Measurements from ENCODE around the gene IMMP2L.

IMMP2L gene

DNA sequence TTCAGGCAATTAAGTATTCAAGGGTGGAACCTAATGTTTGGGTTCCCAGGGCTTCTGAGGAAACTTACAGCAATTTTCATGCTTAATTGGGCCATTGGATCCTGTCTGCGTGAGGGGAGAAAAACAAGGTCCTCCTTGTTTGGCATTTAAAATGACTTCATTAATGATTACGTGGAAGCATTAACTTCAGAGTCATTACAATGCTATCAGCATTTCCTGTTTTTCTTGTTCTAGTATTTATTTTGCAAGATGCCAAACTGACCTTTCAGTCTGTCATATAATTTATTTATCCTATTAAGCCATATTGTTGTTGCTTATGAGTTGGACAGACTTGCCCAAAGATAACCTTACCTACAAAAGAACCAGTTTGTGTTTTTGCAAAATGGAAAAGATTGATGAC, 795.4 kb downstream of the IMMP2L start:
- DNase-seq, result no peak

DNA sequence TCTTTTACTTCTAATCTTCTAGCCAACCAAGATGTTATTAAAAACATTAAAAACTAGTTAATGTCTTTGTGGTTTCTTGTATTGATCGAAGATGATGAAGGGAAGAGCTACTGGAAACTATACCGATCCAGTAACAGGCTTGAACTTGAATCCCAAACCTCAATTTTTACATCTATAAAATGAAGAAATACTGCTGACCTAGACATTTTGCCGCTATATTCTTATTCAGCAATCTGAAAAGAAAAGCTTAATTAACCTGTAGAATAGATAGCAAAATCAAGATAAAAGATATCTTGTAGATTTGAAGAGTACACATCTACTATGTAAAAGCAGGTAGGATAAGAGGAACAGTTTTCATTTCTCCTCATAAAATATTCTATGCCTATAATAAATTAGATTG, 797.4 kb downstream of the IMMP2L start:
- DNase-seq, result no peak

DNA sequence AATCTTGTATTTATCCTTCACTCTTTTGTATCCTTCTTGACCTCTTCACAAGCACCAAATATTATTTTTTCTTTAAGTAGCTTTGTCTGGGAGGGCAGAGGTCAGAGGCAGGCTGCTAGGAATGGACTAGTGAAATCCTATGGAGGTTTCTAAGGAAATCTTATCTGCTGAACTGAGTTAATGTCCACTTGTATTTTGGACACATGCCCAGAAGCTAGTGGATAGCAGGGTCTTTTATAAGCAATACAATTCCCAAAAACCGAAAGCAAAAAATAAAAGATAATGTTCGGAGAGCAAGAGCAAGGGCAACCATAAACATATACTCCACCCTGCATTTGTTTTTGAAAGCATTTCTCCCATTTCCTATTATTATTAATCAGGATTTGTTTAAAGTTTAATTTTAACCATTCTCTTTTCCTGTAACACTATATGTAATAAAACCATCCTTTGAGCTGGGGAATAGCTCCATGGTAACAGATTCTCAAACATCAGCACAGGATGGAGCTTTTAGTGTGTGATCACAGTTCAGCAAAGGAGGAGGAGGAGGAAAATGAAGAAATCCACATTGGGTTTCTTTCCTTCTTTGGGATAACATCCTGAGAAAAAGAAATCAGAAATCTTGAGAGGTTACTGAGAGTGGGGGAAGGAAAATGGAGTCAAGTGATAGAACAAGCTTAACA, 799.6 kb downstream of the IMMP2L start:
- DNase-seq, result no peak

DNA sequence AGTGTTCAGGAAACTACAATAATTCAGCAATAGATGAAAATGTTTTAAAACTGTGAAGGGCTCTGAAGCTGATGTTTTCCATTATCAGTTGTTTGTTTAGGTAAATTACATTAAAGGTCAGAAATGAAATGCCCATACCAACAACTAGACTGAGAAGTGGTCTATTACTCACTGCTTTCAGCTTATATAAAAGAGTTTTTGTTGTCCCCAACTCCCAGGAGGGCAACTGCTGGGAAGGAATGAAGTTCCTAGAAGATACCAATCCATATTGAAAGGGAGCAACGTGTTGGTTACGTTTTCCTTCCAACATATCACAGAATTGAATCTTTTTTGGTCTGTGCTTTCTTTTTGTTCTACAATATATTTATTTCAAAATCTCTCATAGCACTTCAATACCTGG, 802.0 kb downstream of the IMMP2L start:
- no peak for DNase-seq

DNA sequence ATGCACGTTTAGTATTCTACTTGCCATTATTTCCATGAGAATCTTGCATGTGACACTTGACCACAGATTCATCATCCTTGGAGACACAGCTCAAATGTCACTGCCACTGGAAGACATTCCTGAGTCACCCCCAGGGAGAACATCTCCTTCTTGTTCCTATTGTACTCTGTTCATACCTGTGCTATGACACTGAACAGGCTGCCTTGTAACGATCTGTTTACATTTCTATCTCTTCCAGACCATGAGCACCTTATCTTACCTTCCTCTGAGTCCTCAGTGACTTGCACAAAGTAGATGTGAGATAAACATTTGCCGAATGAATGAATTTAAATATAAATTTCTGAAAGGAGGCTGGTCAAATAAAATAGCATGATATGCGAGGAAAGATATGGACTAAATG, 803.2 kb downstream of the IMMP2L start:
- DNase-seq, result no peak

DNA sequence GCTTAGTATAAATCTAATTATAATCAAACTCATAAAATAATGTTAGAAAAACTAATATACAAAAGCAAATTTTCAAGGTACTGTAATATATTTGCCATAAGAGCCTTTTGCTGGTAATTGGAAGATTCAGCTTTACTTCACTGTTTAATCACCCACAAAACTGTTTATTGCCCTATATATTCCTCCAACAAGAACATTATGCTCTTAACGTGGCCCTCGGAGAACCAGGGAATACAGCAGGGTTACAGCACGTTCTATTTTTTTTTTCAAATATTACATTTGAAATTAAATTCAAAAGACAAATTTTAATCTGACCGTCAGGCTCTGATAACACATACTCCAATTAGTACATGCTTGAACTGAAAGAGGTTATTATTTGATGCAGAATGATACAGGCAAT, 807.6 kb downstream of the IMMP2L start:
- no peak for DNase-seq

DNA sequence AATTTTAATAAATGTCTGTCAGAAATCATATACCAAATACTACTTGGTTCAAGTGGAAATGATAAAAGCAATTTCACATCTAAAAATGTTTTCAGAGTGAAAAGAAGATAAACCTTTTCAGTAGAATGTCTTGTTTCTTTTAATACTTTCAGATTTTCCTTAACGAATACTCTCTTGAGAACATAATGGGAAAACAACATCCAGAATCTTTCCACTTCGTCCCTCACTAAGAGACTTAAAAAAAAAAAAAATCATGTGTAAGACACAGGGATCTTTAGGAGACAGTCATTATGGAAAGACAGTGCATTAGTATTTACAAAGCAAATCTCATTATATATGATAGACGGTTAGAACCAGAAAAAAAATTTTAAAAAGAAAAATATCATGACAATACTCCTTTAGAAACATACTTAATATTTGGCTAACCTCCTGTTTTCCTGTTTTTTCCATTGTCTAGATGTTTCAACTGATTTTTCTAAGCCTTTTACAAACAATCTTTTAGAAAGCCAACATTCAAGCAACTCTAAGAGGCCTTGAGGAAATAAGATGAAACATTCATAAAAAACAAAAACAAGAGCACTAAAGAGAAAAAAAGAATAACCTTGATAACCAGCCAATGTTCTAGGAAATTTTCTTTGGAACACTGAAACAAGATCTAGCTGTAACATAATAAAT, 811.2 kb downstream of the IMMP2L start:
- no peak for DNase-seq

DNA sequence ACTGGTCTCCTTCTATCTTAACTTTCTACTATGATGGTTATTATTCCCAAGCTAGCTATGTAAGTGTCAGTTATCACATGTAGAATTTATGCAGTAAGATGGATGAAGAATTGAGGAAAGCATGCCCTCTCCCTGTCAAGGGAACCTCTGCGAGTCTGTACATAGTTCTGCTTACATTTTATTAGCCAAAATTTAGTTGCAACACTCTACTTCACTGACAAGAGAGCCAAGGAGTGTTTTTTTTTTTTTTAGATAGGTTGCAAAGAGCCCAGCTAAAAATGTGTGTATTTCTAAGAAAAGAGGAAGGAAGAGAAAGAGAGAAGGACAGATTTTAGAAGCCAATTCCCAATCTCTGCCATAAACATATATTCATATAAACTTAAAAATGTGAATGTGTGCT, 829.1 kb downstream of the IMMP2L start:
- no peak for DNase-seq

DNA sequence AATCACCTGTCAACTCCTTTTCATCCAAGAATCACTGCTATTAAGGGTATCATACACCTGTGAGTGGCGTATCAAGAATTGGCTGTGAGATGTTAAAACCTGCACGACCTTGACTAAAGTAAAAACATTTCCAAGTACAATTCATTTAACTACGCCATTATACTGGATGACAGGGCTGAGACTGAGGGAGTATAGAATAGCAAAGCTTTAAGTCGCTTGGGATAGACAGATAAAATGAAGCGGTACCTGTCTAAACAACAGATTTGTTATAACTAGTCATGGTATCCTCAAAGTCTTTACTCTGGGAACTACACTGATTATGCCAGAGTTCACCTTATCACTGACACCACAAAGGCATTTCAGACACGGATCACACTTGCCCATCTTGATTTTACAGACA, 837.5 kb downstream of the IMMP2L start:
- DNase-seq, result no peak

DNA sequence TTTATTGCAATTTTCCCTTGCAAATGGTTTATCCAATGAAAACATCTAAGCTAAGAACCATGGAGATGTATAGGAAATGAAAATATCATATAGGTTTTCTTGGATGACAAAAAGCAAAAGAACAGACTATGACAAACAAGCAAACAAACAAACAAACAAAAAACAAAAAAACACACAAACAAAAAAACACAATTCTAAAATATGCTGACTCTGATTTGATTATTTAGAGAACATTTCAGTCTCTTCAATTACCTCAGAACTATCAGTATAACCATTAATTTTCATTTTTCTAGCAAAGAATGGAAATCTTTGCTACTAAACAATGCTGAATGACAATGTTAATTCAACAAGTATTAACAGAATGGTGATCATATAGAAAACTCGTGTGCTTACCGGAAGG, 840.9 kb downstream of the IMMP2L start:
- no peak for DNase-seq

DNA sequence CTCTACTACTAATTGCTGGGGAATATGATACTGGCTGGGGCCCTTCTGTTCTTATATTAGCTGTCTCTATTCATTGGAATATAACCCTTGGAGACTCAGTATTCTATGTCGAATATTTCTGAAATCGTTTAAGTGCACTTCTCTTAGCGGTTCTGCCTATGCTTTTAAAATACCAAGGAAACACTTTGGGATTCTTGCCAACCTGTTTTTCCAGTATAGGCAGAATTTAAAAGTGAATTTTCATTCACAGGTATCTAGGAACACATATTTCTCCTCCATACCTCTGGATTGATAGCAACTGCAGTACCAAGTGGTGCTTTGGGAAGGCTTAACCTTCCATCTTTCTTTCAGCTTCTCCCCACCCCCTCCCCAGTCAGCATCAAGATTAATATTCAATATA, 841.7 kb downstream of the IMMP2L start:
- DNase-seq, result no peak

DNA sequence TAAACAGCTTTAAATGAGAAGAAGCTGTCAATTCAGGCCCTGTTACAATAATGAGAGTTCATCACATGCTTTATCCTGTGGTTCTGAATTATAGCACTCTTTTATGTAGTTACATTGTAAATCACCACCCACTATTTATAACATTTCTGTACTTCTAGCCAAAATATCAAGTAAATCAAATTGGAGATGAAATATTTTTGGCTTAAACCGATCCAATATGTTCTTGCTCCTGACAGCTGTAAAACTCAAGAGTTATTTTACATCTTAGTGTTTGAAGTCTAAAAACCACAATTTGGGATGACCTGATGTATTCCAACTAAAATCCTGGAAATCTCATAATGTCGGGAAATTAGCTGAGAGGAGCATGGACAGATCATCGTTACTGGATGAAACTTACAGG, 842.6 kb downstream of the IMMP2L start:
- no peak for DNase-seq

DNA sequence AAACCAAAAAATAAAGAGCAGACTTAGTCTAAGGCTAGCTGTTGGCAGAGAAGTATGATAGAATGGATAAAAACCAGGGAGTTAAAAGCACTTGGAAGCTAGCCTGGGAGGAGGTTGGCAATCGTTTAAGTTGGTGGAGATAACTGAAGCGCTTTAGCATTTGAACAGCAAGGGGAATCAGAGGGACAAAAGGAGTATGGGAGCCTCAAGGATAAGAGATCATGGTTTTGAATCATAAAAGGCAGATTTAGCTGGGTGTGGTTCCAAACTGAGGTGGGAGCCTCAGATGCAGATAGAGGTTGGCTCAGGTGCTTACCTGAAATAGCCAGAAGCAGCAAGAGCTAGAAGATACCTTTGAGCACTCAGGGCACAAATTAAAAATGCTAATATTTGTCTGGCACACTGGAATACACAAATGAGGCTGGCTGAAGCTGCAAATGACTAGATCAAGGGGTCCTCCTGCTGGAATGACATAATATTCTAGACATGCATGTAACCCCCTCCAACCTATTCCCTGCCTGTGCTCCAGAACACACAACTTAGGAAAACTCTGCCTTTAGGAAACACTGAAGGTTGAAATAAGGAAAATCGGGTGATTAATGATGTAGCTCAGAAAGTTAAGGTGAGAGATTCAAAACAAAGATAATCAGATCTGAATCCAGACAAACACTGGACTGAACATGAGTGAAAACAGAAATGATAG, 843.6 kb downstream of the IMMP2L start:
- DNase-seq, result no peak

DNA sequence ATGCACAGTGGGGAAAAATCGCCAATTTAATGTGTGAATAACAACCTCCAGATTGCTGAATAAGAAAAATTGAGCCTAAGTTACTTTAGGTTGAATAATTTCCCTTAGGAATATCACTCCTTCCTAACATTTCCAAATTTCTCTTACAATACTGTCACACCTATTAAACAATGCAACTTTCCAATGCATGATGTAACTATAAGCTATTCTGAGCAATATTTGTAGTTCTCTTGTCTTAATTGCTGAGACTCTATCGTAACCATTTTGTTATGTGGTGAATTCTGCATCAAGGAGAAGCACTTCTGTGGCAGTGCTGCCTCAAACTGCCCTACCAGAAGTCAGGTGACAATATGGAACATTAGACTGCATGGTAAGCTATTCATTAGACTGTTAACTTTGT, 858.1 kb downstream of the IMMP2L start:
- DNase-seq, result no peak

DNA sequence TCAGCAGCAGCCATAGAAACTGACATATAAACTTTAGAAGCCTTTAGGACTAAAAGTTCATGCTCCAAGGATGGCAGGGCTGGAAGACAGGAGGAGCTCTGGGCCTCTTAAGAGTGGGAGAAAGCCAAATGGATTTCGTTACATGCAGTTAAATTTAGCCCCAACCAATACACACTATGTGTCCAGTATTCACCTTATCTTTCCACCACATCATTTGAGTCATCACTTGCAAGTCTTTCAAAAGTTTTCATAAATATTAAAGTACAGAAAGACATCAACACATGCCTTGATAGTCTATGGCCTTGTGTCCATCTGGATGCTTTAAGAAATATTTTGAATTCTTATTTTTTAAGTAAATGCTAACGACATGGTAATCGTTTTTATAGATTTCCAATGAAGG, 863.7 kb downstream of the IMMP2L start:
- no peak for DNase-seq

DNA sequence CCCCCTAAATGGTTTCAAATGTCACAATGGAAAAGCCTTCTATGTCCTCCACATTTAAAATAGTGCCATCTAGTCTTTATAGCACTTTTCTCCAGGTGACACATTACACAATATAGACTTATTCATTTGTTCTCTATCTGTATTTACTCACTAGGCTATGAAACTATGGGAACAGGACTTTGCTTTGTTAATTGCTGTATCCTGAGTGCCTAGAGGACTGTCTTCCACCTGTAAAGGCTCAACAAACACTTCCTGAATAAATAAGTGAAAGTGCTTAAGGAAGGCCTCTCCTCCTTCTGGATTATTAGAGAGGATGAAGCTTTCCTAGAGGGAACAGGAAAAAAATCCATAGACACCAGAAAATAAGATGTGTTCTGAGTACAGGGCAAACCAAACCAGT, 868.9 kb downstream of the IMMP2L start:
- no peak for DNase-seq

DNA sequence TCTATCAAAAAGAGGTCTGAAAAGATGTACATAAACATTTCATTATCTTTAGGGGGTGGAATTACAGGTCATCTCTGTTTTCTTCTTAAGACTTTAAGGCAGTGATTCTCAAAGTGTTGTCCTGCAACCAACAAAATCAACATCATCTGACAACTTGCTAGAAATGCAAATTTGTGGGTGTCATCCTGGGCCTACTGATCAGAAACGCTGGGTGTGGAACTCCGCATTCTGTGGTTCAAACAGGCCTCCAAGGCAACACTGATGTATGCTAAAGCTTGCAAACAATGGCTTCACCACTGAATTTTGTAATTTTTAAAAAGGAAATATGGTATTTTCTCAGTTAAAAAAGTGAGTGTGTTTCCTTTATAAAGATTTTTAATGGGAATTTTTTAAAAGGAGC, 873.4 kb downstream of the IMMP2L start:
- no peak for DNase-seq

DNA sequence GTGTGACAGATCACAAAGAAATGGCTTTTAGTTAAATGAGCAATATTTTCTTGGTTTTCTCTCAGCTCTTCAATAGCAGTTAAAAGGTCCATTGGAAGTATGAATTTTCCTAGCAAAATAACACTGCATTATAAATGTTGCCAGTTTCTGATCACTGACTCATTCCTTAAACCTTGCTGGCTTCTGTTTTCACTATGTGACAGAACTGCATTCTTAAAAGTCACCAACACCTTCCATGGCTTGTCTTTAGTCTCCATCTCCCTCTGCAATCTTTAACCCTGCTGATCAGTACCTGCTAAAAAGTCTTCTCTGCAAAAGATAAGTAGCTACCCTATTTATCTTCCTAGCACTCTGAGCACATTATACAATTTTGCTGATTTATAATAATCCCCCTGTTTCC, 876.4 kb downstream of the IMMP2L start:
- DNase-seq, result no peak

DNA sequence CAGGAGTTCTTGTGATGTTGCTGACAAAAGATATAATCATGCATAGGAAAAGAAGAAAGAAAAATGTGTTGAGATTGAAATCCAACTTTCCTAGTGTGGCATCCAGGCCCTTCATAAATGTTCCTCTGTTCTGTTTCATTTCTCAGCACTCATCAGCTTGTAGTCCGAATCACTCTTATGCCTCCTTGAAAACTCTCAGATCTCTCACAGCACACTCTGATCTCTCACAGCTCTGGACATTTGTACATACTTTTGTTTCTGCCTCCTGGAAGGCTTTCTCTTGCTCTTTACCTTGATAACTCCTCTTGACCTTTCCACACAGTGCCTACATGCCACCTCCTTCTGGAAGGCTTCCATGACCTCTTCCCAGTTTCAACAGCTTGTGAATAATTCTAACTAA, 880.4 kb downstream of the IMMP2L start:
- DNase-seq, result no peak

DNA sequence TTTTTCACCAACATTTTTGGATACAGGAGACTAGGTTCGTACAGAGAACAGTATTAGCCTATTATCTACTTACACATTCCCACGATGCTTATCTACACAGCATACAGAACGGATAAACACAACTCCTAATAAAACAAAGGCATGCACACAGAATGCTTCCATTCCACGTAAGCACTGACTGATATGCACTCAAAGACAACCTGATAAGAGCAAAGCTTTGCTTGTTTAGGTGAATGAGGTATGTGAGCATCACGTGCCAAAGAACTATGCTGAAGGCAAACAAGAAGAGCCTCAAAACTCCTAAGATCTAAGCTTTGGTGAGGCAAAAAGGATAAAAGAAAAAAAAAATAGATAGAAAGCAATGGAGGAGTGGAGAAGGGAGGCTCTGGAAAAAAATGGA, 884.9 kb downstream of the IMMP2L start:
- no peak for DNase-seq

DNA sequence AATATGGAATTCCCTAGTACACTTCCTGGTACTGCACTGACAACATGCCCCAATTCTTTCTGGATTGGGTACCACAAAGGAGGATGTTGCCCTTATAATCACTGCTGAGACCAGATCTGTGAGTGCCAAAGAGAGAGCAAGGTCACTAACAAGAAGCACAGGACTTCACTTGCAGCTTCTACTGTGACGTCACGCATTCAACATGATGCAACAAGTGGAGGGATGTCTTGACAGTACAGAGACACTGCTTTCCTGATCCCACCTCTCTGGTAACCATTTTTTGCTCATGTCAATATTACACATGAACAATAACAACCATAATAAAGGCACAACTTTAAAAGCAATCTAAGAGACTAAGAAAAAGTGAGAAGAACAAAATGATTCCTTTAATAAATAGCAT, 885.5 kb downstream of the IMMP2L start:
- DNase-seq, result no peak

DNA sequence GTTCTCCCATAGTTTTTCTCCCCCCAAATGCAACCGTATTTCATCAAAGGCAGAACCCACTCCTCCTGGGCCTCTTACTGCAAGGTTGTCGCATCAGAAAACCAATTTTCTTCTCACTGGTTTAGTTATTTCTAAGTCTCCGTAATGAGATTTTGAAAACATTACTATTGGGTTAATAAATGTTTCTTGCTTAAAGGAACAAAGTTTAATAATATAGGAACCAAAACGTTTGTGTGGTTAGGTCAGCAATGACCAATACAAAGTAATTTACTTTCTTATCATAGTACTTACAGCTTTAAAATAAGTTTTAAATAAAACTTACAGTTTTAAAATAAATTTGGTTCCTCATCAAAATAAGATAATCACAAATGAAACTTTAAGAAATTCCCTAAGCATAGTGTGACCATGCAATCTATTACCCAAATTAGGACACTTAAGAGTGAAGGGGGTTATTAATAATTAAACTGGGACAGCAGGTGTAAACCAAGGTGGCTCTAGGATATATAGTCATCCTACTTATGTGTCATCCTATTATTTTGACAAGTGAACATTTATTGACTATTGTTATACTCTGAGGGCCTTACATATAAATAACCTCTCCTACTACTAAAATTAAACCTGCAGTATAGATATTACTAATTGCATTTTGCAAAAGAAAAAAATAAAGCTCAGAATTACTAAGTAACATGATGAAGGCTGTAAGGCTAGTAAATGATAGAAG, 886.7 kb downstream of the IMMP2L start:
- no peak for DNase-seq

DNA sequence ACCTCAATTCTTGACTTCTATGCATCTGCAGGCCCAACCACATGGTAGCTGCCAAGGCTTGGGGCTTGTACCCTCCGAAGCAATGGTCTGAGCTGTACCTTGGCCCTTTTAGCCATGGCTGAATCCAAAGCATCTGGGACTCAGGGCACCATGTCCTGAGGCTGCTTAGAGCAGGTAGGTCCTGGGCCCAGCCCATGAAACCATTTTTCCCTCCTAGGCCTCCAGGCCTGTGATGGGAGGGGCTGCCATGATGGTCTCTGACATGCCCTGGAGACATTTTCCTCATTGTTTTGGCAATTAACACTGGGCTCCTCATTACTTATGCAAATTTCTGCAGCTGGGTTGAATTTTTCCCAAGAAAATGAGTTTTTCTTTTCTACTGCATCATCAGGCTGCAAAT, 889.1 kb downstream of the IMMP2L start:
- DNase-seq, result no peak

DNA sequence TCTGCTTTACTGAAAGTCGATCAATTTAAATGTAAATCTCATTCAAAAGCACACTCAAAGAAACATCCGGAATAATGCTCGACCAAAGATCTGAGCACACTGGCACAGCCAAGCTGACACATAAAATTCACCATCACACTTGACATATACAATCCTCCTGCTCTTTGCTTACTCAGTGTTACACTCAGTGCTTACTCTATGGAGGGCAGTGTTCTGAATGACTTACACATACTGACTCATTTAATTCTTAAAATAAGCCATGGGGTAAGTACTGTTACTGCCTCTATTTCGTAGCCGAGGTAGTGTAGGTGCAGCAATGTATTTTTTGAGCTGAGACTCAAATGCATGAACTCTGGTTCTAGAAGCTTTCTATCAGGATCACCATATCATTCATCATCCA, 892.9 kb downstream of the IMMP2L start:
- DNase-seq, result no peak

Measured in effector CD8-positive, alpha-beta T cell (primary cell).